NCI-H524 (cell line): ENCODE results near the gene ERC1.
"Not testable (repeated sequence)": the region's sequence is repeated elsewhere in the genome, so short reads cannot be mapped to it uniquely, and the experiment has no call there.

Experiments used
- DNase-seq, 2 experiments: peaks; one replicate each; lab custom pipeline; 2025; lab: John Stamatoyannopoulos, UW

Gene ERC1

DNA sequence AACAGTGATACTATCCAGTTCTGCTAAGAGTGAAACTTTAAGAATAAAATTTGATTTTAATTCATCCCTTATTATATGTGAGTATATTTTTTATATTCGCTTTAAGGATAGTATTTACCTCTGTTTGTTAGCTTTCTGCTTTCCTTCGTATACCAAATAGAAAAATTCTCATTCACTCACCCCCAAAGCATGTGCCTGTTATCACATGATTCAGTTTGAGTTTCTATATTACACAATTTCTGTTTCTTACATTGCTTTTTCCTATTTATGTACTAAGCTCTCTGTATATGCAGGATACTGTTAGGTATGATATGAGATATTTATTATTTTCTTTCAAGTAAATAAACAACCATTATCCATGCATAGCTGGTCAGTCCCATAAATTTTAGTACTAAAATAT, 328.2 kb downstream of the ERC1 start:
- DNase-seq, result no peak

DNA sequence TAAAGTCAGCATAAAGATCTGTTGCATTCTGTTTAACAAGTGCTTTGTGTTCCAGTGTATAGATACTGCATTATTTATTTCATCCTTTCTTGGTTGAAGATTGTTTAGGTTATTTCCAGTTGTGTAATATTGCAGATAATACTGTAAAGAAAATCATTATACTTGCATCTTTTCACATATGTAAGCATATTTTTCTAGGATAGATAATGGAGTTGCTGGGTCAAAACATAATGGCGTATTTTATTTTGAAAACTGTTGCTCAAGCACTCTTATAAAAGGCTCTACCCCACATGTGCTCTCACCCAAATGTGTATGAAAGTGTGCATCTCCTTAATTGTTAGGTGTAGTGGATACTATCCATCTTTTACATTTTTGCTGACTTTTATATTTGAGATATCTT, 329.0 kb downstream of the ERC1 start:
- DNase-seq, result no peak

DNA sequence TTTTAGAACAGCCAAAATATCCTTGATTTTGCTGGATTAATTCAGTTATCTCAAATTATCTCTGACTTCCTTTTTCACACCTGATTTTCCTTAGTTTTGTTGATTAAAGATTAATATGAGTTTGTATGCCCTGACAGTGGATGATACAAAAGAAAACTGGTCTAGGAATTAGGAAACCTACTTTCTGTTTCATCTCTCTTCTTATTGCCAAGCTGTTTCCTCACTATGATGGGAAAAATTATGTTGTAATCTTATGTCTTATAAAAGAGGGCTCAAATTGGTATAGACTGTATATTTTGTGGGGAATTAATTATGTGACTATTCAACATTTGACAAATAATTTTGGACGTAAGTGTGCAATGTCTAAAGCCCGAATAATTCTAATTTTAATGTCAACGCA, 331.8 kb downstream of the ERC1 start:
- DNase-seq, result no peak

DNA sequence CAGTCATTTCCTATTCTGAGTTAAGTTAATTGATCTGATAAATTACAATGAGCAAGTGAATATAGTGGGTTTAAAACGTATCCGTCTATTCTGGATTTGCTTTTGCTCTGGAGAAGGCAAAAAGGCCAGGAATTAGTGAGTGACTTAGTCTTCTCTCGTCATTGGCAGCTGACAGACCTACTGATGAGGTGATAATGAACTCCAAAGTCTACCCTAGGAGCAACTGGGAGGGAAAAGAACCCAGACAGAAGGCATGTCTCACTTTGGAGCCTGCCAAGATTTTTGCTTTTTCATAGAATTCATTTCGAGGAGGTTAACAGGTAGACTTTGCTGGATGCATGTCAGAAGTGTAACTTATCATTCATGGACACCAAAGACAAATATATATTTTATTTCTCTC, 333.1 kb downstream of the ERC1 start:
- no peak for DNase-seq

DNA sequence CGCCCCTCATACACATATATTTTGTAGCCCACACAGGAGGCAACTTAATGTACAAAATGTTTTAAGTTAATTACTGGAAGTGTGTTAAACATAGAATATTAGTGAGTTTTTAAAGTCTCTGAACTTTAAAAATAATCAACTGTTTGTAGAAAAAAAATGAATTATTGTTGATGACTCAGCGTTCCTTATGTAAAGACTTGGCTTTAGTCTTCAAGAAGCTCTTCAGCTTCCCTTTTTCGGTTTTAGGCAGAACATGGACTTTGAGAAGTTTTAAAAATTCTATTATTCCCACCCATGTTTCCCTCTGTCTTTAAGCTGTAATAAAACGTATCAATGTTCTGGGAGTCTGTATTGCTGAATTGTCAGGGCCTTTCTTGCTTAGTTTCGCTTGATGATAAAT, 333.9 kb downstream of the ERC1 start:
- DNase-seq, result no peak

DNA sequence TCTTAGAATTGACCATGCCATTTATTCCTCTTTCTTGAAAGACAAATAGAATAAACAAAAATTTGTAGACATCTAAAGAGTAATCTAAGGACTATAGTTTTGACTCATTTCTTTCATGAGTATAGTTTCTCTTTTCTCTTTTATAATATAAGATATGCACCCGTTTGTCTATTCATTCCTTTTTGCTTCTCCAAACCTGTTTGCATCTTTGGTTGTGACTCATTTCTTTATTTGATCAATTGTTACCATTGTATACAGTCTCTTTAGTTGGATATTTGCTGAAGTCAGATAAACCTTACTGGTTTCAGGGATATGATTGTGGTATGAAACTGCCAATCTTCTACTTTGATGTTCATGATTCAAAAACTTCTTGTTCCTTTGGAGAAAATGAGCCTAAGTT, 334.6 kb downstream of the ERC1 start:
- DNase-seq, result no peak

DNA sequence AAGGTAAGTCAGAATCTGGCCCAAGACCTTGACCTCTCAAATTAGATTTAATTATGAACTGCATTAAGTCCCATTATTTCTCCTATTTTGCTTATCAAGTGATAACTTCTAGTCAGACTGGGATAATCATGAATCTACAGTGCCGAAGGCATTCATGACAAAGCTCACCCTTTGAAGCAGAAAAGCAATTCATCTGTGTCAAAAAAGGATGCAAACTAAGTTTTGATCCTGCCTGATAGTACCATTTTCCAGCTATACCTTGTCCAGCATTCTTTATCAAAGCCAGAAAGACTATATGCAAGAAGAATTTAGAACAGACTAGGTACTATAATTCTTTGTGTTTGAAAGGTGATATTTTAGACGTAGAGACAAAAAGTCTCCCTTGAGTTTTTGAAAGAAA, 335.2 kb downstream of the ERC1 start:
- no peak for DNase-seq

DNA sequence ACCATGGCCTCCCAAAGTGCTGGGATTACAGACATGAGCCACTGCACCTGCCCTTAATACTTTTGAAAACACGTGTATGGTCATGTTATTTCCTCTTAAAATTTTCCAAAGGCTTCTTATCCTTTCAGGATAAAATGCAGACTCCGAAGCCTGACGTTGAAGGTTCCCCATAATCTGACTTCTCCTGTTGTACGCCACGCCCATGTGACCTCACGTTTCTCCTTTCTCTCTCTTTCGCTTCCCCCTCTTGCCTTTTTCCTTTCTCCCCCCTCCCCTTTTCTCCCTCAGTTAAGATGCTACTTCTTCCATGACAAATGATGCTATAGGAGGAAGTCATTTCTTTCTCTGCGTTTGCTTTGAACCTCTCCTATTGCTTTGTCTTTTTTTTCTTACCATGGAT, 337.4 kb downstream of the ERC1 start:
- no peak for DNase-seq

DNA sequence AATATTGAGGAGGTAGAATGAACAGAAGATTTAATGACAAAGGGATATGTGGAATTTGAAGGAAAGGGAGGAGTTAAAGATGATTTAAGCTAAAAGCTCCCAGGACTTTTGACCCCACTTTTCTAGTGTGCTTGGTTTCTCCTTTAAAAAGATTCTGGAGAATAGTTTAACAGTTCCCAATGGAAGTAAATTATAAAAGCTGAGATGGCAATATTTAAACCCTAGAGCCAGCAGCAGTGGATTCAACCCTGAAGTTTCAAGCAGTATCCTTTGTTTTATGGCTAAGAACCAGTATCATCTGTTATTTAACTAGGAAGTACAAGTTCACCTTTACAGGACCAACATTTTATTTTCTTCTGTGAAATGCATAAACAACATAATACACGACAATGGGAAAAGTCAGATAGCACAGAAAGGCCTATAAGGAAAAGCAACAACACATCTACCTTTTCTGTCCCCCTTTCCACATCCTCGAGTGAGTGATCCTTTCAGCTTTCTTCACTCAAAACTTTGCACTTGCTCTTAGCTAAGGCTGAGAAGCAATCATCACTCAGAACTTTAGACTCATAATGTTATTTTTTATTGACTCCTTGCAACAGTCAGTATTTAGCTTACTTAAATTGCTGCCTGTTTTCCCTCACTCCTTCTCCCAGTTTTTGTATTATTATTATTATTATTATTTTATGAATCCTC, 338.9 kb downstream of the ERC1 start:
- DNase-seq, result no peak

DNA sequence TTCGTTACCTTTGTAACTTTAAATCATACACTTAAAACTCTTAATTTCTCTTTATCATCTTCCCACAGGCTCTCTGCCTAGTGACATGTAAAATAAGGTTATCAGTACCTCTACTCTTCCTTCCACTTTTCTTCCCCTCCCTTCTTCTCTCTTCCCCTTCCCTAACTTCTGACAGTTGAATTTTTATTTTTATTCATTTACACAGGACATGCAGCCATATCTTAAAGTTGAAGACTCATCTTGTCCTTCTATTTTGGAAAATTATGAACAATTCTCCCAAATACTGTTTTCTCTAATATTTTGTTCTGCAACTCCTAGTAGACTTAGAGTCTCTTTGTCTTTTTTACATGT, 339.4 kb downstream of the ERC1 start:
- DNase-seq, result no peak

DNA sequence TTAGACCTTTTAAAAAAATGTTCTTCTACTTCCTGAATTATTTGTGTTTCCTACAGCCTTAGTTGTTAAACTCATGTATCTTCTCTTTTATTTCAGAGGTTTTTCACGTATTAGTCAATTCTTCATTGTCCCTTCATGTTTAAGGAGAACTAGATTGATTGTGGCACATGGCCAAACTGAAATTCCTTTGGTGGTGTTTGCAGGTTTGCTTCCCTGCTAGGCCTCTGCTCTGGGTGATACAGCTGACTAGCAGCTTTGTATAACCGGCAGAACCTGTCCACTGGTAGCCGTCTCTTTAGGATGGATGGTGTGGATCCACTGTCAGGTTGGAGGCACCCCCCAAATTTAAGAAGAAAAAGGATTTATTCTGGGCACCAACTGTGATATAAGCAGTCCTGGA, 341.3 kb downstream of the ERC1 start:
- no peak for DNase-seq

DNA sequence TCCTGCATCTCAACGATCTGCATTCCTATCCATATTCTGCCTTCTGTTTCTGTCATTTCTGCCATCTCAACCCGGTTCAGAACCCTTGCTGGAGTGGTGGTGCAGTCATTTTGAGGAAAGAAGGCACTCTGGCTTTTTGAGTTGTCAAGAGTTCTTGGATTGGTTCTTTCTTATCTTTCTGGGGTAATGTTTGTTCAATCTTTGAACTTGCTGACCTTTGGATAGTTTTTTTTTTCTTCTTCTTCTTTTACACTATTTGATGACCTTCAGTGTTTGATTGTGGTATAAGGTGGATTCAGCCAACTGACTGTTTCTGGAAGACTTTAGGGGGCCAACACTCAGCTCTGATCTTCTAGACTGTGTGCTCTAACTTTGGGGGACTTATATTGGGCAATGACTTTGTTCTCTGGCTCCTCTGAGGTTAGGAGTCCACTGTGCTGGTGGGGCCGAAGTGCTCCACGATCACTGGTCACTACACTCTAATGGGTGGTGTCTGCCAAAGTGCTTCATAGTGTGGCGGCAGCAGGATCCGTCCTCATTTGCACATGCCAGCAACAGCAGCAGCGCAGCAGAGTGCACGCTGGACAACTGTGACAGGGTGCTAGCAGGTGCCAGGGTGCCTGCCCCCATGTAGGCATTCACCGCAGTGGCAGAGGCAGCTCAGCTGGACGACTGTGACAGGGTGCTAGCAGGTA, 347.6 kb downstream of the ERC1 start:
- no peak for DNase-seq

DNA sequence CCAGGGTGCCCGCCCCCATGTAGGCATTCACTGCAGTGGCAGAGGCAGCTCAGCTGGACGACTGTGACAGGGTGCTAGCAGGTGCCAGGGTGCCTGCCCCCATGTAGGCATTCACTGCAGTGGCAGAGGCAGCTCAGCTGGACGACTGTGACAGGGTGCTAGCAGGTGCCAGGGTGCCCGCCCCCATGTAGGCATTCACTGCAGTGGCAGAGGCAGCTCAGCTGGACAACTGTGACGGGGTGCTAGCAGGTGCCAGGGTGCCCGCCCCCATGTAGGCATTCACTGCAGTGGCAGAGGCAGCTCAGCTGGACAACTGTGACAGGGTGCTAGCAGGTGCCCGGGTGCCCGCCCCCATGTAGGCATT, 348.1 kb downstream of the ERC1 start:
- DNase-seq, result not testable (repeated sequence)

DNA sequence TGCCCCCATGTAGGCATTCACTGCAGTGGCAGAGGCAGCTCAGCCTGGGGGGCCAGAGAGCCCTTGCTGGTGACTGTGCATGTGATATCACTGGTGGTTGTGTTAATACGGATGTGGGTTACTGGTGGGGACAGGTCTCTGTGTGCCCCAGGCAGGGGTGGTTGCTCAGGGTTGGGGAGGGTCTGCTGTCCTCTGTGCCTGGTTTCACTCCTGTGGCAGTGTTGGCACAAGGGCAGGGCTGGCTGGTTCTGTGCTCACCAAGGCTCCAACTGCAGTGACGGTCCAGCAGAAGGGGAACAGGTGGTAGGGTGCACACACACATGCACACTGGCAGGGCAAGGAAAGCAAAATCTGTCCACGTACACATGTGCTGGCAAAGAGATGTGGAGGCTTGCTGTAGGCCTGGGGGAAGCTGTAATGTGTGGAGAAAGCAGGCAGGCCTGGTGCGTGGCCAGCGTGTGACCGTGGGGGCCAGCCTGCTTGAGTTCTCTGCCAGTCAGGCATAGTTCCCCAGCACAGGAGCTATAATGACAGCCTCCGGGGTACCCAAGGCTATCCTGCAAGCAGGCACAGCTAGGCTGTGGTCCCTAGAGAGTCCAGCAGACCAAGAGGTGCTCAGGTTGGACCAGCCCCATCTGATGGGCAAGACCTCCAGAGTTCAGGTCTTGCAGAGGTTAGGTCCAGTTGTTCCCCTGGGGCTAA, 348.7 kb downstream of the ERC1 start:
- DNase-seq, result no peak

DNA sequence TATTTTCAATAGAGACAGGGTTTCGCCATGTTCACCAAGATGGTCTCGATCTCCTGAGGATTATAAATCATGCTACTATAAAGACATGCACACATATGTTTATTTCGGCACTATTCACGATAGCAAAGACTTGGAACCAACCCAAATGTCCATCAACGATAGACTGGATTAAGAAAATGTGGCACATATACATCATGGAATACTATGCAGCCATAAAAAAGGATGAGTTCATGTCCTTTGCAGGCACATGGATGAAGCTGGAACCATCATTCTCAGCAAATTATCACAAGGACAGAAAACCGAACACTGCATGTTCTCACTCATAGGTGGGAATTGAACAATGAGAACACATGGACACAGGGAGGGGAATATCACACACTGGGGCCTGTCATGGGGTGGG, 350.2 kb downstream of the ERC1 start:
- not testable (repeated sequence) for DNase-seq

DNA sequence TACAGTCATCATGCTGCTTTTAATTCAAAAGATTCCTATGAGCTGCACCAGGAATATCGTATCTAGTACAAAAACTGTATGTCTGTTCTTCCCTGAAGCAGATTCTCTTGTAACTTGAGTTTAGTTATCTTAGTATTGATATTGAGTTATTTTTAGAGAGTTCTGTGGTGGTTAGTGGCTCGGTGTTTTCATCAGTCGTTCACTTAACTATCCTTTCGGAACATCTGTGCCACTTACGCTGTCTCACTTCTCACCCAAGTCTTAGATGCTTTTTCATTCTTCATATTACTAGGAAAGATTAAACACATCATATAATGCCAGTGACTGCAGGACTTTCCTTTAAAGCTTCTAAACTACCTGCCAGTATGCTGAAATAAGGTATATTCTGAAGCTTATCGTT, 352.4 kb downstream of the ERC1 start:
- DNase-seq, result no peak

DNA sequence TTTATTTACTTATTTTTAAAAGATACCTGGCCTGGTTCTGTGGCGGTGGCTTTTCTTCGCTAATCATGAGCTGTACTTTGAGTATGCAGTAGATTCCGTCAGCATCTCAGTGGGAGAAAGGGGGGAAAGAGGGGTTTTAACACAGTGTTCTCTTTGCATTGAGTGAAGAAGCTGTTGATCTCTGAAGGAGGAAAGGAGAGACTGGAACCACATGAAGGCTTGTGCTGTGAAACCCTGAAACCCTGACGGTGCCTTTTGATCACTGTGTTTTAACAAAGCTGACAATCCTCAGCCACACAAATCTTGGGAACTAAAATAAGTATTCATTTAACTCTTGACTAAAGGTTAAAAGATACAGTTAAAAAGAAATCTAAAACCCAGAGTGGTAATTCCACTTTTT, 353.2 kb downstream of the ERC1 start:
- no peak for DNase-seq

DNA sequence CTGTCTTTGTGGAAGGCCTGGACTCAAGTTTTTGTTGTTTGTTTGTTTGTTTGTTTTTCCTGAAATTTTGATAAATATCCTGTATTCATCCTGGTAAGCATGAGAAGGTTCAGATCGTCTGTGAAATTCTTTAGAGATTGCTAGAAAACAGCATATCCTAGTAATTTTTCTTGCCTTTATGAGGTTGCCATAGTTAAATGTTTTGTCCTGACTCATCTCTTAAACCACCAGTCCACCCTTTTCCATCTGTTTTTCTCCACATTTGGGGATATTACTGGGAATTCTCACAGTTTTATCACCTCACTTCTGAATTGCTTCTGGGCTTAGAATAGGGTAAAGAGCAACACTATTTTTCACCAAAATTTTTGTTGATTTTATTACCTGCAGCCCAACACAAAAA, 355.1 kb downstream of the ERC1 start:
- DNase-seq, result no peak

DNA sequence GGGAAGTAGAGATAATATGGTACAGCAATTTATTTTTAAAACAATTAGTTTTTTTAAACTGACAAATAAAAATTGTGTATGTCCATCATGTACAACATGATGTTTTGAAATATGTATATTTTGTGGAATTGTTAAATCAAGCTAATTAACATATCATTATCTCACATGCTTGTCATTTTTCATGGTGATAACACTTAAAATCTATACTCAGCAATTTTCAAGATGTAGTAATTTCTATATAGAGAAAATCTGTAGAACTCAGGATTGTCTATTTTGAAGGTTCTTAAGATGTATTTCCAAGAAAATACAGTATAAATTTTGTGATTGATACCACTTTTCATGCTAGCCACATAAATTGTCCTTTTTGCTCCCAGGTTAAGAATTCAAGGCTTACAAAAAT, 356.3 kb downstream of the ERC1 start:
- DNase-seq, result no peak

DNA sequence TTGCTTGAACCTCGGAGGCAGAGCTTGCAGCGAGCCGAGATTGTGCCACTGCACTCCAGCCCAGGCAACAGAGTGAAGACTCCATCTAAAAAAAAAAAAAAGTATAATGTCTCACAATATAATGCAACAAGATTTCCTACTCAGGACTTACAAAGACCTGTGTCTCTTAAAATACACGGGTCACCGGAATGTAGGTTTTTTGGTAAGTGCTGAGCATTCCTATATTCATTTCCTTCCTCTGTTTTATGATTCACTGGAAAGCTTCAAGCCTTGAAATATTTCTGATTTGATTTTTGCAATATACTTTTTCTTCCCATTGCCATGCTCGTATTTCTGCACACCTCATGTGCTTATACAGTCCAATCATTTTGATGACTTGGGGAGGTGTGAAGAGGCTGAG, 357.6 kb downstream of the ERC1 start:
- no peak for DNase-seq

DNA sequence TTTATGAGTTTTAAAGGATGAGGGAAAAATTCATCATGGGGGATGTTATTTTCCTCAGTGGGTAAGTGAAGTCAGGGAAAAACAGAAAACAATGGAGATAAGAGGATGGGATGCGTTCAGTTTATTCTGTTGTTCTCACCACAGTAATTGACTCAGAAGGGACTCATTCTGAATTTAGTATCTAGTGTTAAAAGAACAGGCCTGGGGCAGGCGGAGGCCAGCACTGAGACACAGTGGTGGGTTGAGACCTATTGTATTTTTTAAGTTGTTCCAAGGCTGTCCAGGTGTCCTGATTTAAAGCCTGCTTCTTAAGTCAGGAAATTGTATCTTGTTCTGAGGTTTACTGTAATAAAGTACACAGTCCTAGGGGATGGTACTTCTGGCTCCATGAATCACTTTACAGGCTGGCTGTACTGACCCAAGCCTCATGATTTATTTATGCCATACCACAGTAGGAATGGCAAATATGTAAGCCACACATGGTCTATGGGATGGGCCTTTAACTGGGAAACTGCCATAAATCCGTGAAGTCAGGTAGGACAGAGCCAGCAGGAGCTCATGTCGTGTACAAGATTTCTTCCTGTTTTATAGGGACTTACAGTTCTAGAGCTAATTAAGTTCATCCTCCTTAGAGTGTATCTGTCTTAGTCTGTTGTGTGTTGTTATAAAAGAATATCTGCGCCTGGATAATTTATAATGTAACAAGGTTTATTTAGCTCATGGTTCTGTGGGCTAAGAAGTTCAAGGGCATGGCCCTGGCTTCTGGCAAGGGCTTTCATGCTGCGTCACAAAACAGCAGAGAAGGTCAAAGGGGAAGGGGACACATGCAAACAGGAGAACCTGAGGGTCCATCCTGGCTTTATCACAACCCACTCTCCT, 359.3 kb downstream of the ERC1 start:
- no peak for DNase-seq

DNA sequence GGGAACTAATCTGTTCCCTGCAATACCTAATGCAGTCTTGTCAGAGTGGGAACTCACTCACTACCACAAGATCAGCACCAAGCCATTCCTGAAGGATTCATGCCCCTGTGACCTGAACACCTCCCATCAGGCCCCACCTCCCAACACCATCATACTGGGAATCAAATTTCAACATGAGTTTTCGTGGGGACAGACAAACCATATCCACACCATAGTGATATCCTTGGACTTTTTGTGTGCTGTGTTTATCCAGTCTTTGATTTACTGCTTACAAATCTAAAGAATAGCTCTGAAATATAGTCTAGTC, 359.9 kb downstream of the ERC1 start:
- DNase-seq, result no peak

DNA sequence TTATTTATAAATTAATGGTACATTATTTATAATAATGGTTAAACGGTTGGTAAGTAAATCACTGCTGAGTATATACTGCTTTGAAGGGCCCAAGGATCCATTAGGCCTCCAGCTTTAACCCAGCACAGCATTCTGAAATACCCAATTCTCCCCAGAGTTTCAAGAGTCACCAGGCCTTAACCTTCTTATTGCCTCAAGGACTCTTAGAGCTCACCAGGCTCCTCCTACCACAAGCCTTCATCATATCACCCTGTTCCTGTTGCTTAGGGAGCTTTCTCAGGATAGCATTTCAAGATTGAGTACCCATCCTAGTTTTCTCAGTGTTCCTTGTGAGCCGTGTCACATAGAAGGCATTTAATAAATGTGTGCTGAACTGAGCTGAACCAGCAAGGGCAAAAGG, 360.9 kb downstream of the ERC1 start:
- peak in 1 of 2 experiments; percentile 13 for DNase-seq
